ENCODE data around the gene KCNQ1. TPM values are rescaled to one million over a fixed set of nuclear protein-coding genes. Genes with fewer than 3 reads are reported as not detected.

The KCNQ1 gene
- total RNA-seq, 1 experiment from 2014 or later, result 2.3 TPM

GRCh38 chr11:2528301-2529050, 83.7 kb downstream of the KCNQ1 start:
- no peak overlapping the region for H3T11ph ChIP-seq (ENCODE audit: low read length)
- H4K91ac ChIP-seq (ENCODE audit: insufficient read length, low read depth, low read length), result no peak overlapping the region
- peaks cover 2% of the 10 kb centered on the region; the same call in 1 of the 2 replicates for H3K4me1 ChIP-seq (ENCODE audit: insufficient read depth, low read length)
- H2BK15ac ChIP-seq (ENCODE audit: low read depth, low read length), result no peak overlapping the region
- no peaks in the 10 kb centered on the region for H4K20me1 ChIP-seq (ENCODE audit: control insufficient read depth, insufficient read depth, insufficient read length)
- no peak overlapping the region for H3K4ac ChIP-seq (ENCODE audit: low read depth, low read length)
- no peak overlapping the region for H2BK120ac ChIP-seq (ENCODE audit: low read depth, low read length, poor library complexity, severe bottlenecking)
- no peak overlapping the region for H3K14ac ChIP-seq (ENCODE audit: insufficient read depth, low read length)
- no peak overlapping the region for H3K4me3 Mint-ChIP-seq
- no peak for DNase-seq
- H3K27ac ChIP-seq (ENCODE audit: insufficient read length, low read depth, low read length), result no peak overlapping the region
- no peaks in the 10 kb centered on the region for H3K23me2 ChIP-seq (ENCODE audit: insufficient read length, low read depth, low read length, poor library complexity, severe bottlenecking)
- peaks cover 9 to 16% of the 10 kb centered on the region in 2 experiments for H3K4me1 Mint-ChIP-seq
- H3K9me3 Mint-ChIP-seq, result no peaks in the 10 kb centered on the region
- no peaks in the 10 kb centered on the region for H3K9me3 ChIP-seq (ENCODE audit: control insufficient read depth, low read depth, low read length)
- H2BK20ac ChIP-seq (ENCODE audit: low read depth, low read length, poor library complexity, severe bottlenecking), result no peak overlapping the region
- H4K5ac ChIP-seq (ENCODE audit: insufficient read length, low read depth, low read length), result no peak overlapping the region
- H4K8ac ChIP-seq (replicated peaks; ENCODE audit: insufficient read length, low read depth, low read length), result no peak overlapping the region
- H2BK5ac ChIP-seq (ENCODE audit: insufficient read length, low read length), result no peak overlapping the region
- no peak for TF ChIP-seq CTCF (conservative IDR thresholded peaks at IDR 0.05)
- WGBS (ENCODE audit: extremely low coverage, insufficient read length, low lambda C conversion rate), result no CpG with 5 or more reads among the region's 18 CpGs
- no peaks in the 10 kb centered on the region; the same call in 1 of the 2 replicates for H3K27me3 ChIP-seq (ENCODE audit: insufficient read depth, low read length)
- no peak overlapping the region for H3K27ac Mint-ChIP-seq
- H3K18ac ChIP-seq (ENCODE audit: insufficient read length, low read depth, low read length), result no peak overlapping the region
- H2AK5ac ChIP-seq (ENCODE audit: insufficient read length, low read length), result no peak overlapping the region
- peaks cover 69% of the 10 kb centered on the region for H3K27me3 Mint-ChIP-seq (ENCODE audit: low read depth)
- H2AFZ ChIP-seq (ENCODE audit: low read length), result no peak overlapping the region
- no peak overlapping the region for H3K9ac ChIP-seq (ENCODE audit: extremely low read depth, insufficient read length, low read length)
- no peak overlapping the region for H2BK12ac ChIP-seq (ENCODE audit: insufficient read length, low read depth, low read length)
- H3K23ac ChIP-seq (ENCODE audit: insufficient read length, low read depth, low read length), result no peak overlapping the region
- H3K56ac ChIP-seq (ENCODE audit: insufficient read length, low read depth, low read length), result no peak overlapping the region
- H3K4me2 ChIP-seq (ENCODE audit: insufficient read depth, insufficient read length, low read length), result no peak overlapping the region
- H3K79me1 ChIP-seq (ENCODE audit: insufficient read depth, low read depth, low read length, poor library complexity, severe bottlenecking), result no peaks in the 10 kb centered on the region
- H3K79me2 ChIP-seq (ENCODE audit: insufficient read depth, low read length), result no peaks in the 10 kb centered on the region
- H3K36me3 Mint-ChIP-seq (ENCODE audit: insufficient read depth in 1 of 3, low read depth in 3 of 3), result no peaks in the 10 kb centered on the region; a peak in 1 of 7 replicates

All from H9 (cell line).